DOHH2 (cell line): ENCODE measurements around the gene TBX3.

Experiments
- CTCF ChIP-seq: fragments of 200-600 bp; sonication (generic); IDR thresholded peaks from one replicate; pipeline ENCODE4 v1.5.1; 2014; ENCODE audit warnings: antibody characterized with exemption, mild to moderate bottlenecking, low read depth, low read length; ENCODE audit not compliant: poor library complexity, severe bottlenecking
- EZH2phosphoT487 ChIP-seq: fragments of 200-600 bp; sonication (generic); IDR thresholded peaks from 2 replicates; pipeline ENCODE4 v1.6.1; 2017; ENCODE audit warnings: borderline replicate concordance, mild to moderate bottlenecking, antibody characterized with exemption, low read length, moderate library complexity, mixed read lengths

GRCh38 chr12:114669401-114670290 is 14.3 kb downstream of the TBX3 start:
- no peak for TF ChIP-seq CTCF
- TF ChIP-seq EZH2phosphoT487: no peak
